Measurements from ENCODE around the gene BCDIN3D. TPM values are rescaled to one million over a fixed set of nuclear protein-coding genes. Genes with fewer than 3 reads are reported as not detected.
"Not testable (repeated sequence)": the region's sequence is repeated elsewhere in the genome, so short reads cannot be mapped to it uniquely, and the experiment has no call there.

BCDIN3D gene
- polyA plus RNA-seq, 4 donors: 7.9 to 8.5 (median 8.3) TPM

- DNase-seq (ENCODE audit: low read depth in 4 of 4, low spot score in 3 of 4): no peak
Measured at GRCh38 chr12:49877066-49877465, 34.2 kb upstream of the BCDIN3D start.

- no peak for DNase-seq (ENCODE audit: low read depth in 4 of 4, low spot score in 3 of 4)
Measured at GRCh38 chr12:49876070-49876469, 33.2 kb upstream of the BCDIN3D start.

DNA sequence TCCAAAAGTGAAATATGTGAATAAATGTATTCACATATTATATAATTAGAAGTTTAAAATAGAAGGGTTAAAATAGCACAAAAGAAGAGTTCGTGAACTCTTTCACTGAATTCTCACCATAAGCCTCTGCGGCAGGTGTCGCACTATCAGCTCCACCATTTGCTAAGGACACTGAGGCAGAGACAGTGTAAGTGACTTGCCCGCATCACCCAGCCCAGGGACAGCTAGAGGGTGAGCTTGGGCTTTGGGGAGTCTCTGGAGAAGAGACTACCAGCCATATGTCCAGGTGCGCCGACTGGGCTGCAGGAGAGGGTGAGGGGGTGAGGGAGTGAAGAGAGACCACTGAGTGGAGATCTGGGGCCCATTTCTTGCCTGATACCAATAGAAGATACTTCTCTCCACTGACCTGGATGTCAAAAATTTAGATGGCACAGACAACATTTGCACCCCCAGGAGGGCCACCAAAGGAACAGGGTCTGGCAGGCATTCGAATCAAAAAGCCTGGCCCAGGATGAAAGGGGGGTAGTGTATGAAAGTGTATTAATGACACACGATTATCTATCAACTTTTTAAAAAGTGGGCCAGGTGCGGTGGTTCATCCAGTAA is 32.3 kb upstream of the BCDIN3D start:
- DNase-seq (ENCODE audit: low read depth in 4 of 4, low spot score in 3 of 4): no peak

DNA sequence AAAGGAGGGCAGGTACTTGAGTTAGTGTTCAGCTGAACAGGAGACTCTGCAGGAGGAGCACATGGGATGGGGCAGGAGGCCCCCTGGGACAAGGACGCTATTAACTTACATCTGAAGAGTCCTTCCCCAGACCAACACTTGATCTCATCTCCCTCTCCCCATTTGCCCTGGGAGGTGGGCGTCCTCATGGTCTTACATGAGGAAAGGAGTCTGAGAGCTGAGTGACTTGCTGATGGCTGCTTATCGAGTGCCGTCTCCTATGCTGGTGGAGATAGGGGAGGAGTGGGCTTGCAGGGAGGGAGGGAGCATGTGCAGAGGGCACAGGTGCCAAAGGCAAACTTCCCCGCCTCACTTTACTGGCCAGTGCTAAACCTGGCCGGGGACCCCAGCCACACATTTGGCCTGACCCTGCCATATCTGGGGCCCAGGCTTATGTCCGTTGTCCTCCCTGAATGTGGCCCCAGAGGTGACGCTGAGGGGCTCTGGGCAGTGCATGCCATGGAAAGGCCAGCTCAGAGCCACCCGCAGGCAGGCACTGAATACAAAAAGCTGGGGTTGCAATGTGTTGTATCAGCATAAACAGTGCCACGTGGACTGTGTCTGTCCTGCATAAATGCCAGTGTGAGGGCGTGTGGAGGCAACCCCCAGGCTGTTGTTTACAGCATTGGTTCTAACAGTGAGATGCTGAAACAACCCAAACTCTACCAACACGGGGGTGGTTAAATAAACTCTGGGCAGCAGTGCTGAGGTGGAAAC is 31.4 kb upstream of the BCDIN3D start:
- DNase-seq (ENCODE audit: low read depth in 4 of 4, low spot score in 3 of 4): no peak

- DNase-seq (ENCODE audit: low read depth in 4 of 4, low spot score in 3 of 4): no peak
Measured at GRCh38 chr12:49873361-49873934, 30.5 kb upstream of the BCDIN3D start.

DNA sequence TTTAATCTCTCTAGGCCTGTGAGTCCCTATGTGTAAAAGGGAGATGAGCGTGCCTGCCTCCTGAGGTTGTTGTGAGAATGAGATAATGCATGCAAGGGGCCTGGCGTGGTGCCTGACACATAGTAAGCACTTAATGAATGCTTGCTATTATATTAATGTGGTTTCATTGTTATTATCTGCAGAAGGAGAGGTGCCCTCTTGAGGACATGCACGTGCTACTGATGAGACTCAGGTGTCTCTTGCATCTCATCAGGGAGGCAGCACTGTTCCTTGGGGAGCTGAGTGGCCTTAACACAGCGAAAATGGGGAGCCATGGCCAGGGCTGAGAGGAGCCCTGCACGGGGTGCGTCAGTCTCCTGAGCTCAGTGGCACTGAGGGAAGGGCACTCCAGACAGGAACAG is 29.9 kb upstream of the BCDIN3D start:
- DNase-seq (ENCODE audit: low read depth in 4 of 4, low spot score in 3 of 4): no peak

DNA sequence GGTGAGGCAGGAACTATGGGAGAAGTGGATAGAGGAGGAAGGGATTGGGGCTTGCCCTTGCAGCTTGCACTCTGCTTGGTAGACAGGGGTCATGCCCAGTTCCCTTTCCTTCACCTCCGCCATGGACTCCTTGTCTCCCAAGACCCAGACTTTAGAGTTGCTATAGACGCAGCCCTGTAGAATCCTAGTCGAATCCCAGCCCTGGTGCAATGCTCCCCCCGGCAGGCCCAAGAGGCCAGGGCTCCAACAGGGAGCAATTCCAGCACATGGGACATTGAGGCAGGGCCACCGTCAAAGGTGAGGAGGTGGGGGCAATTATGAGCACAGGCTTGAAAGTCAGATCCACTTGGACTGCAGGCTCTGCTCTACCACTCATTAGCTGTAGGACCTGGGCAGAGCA is 29.5 kb upstream of the BCDIN3D start:
- DNase-seq (ENCODE audit: low read depth in 4 of 4, low spot score in 3 of 4): no peak

GRCh38 chr12:49871811-49872251 is 28.9 kb upstream of the BCDIN3D start:
- not testable (repeated sequence) for DNase-seq (ENCODE audit: low read depth in 4 of 4, low spot score in 3 of 4)

GRCh38 chr12:49871263-49871561 is 28.3 kb upstream of the BCDIN3D start:
- DNase-seq (ENCODE audit: low read depth in 4 of 4, low spot score in 3 of 4): no peak

DNA sequence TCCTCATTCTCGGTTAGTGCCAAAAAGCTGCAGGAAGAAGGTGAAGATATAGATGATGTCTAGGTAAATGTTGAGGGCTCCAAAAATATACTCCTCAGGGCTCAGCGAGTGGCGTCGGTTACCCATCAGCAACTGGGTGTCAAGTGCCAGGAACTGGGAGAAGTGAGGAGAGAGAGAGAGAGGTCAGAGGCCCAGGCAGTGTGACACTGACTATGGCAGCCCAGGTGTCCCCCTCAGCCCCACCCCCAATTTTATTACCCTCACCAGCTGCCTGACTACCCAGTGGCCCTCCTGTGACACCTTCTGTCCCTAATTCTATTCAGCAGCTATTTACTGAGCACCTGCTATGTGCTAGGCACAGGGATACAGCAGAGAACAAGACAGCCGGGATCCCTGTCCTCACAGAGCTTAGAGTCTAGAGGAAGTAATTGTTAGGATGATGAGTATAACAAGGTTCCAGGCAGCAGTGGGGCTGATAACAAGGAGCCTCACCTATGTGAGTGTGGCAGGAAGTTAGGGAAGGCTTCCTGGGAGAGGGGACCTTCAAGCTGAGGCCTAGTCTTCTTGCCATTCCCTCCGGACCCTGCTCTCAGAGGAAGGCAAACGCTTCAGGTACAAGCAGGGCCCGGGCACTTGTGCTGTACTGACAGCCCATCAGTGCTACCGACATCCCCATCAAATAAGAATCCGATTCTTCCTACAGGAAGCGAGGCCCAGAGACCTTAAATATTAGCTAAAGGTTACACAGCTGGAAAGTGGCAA is 27.8 kb upstream of the BCDIN3D start:
- no peak for DNase-seq (ENCODE audit: low read depth in 4 of 4, low spot score in 3 of 4)

DNA sequence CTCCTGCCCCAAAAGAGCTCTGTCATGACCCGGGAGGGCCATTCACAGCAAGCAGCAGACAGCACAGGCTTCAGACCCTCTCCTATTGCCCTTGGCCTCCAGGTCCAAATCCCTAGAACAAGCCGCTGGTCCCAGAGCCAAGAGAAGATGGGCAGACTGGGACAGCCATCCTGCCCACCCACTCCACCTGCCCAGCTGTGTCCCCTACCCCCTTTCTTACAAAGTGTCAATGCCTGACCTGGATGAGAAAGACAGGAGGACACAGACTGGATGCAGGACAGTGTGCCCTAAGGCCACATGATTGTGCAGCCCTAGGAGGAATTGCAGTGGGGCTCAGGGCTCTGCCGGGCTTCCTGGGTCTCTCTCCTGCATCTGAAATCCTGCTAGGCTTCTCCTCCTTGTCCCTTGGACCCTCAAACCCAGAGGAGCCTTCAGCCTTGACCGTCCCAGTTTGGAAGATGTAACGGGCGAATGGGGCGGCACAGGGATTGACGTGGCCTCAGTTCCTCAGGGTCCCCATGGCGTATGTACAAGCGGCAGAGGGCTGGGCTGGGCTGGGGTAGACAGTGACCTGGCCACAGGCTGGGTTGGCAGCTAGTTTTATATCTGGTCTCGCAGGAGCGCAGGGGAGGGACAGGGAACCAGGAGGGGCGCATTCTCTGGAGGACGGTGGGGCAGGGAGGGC is 27.1 kb upstream of the BCDIN3D start:
- DNase-seq (ENCODE audit: low read depth in 4 of 4, low spot score in 3 of 4): no peak

DNA sequence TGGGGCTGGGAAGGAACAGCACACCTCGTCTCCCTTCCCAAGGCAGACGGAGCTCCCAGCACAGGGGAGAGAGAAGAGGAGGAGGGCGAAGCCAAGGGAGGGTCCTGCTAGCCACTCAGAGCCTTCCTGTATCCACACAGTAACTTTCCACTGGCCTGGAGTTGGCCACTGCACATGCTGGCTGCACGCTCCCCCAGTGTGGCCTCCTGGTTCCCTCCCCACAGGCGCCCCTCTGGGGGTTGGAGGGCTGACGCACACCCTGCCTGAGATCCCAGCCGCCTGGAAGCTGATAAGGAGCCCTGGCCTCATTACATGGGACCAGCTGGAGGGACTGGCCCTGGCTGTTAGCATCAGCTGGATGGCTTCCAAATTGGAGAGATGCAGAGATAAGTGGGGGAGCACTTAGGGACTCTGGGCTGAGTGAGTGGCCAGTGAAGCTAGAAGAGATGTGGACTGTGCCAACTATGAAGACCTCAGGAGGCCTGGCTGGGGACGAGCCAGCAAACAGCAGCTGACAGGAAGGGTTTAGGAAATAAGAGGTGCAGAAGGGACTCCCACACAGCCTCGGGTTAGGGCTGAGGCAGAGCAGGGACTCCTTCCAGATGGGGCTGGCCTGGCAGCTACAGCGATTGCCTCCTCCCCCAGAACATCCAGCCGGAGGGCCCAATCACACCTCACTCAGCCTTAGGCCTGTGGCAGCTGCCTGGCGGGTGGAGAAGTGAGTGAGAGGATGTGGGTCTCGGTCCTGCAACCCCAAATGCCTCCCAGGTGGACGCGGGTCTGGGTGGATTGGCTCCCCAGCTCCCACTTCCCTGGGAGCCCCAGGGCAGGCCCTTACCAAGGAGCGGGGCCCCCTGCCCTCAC is 26.3 kb upstream of the BCDIN3D start:
- DNase-seq (ENCODE audit: low read depth in 4 of 4, low spot score in 3 of 4): peak; percentile 65 to 83 (median 80)

- DNase-seq (ENCODE audit: low read depth in 4 of 4, low spot score in 3 of 4): no peak
Measured at GRCh38 chr12:49868449-49868848, 25.5 kb upstream of the BCDIN3D start.

DNA sequence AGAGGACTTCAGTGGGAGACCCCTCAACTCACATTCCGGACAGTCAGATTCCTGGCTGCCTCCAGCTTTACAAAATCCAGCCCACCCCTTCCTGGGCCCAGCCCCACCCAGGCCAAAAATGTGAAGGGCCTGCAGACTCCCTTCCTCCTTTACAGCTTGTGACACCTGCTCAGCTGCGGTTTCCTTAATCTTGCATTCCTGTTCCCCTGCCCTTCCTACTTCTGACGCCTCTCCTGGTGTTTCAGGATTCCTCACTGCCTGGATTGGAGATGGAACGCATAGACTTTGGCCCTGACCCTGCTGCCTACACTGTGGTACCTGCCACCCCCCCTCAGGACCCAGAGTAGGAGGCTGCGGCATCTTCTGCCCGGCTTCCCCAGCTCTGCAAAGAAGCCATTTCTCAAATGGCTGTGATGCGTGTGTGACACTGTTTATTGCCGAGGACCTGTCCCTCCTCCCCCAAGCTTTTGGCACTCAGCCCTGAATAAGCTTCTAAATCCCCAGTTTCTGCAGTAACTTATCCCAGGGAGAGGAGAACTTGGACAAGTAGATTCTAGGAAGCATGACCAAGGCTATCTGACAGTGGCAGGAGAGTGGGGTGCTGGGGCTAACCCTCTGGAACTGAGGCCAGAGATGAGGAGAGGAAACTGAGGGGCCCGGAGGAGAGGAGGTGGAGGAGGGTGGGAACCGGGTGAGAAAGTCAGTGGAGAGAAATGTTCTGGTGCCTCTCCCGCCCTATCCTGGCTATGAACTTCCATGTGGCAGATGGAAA is 24.9 kb upstream of the BCDIN3D start:
- DNase-seq (ENCODE audit: low read depth in 4 of 4, low spot score in 3 of 4): no peak

- DNase-seq (ENCODE audit: low read depth in 4 of 4, low spot score in 3 of 4): peak in 1 of 4 donors; percentile 63
Measured at GRCh38 chr12:49866859-49867569, 24.1 kb upstream of the BCDIN3D start.

- DNase-seq (ENCODE audit: low read depth in 4 of 4, low spot score in 3 of 4): no peak
Measured at GRCh38 chr12:49865782-49866135, 22.9 kb upstream of the BCDIN3D start.

- DNase-seq (ENCODE audit: low read depth in 4 of 4, low spot score in 3 of 4): no peak
Measured at GRCh38 chr12:49865109-49865781, 22.3 kb upstream of the BCDIN3D start.

GRCh38 chr12:49864798-49865090 is 21.8 kb upstream of the BCDIN3D start:
- no peak for DNase-seq (ENCODE audit: low read depth in 4 of 4, low spot score in 3 of 4)
